ENCODE data around the gene PITPNM1. TPM values are rescaled to one million over a fixed set of nuclear protein-coding genes. Genes with fewer than 3 reads are reported as not detected.

Gene PITPNM1
- total RNA-seq, 6 experiments from 2014 or later, result 8.6 to 21.3 (median 15.0) TPM

GRCh38 chr11:67495234-67496005 is 9.7 kb downstream of the PITPNM1 start:
- WGBS (ENCODE audit: insufficient coverage, low coverage, low lambda C conversion rate, missing lambda C conversion rate), result 89% methylated on average over 5 of the region's 16 CpGs
- H3K4me3 ChIP-seq, result no peak overlapping the region
- no peak for DNase-seq
- H3K36me3 ChIP-seq, result peaks cover 0 to 9% (median 3%) of the 10 kb centered on the region in 4 donors
- no peaks in the 10 kb centered on the region for H3K27me3 ChIP-seq
- intact Hi-C loops (cut with DNase I), result no loop called here
- ATAC-seq, result no peak
- no peak overlapping the region for H3K27ac ChIP-seq
- H3K4me1 ChIP-seq, result no peaks in the 10 kb centered on the region
- no peak for TF ChIP-seq POLR2A (IDR thresholded peaks at IDR 0.05)
- TF ChIP-seq CTCF (IDR thresholded peaks at IDR 0.05), result no peak
- H3K9me3 ChIP-seq, result no peaks in the 10 kb centered on the region

- intact Hi-C loops (cut with DNase I), result no loop called here
- 95% methylated on average over 23 of the region's 59 CpGs for WGBS (ENCODE audit: insufficient coverage, low coverage, low lambda C conversion rate, missing lambda C conversion rate)
- TF ChIP-seq CTCF (IDR thresholded peaks at IDR 0.05) (no peak), POLR2A (IDR thresholded peaks at IDR 0.05) (no peak)
- DNase-seq, result no peak
- H3K9me3 ChIP-seq, result no peaks in the 10 kb centered on the region
- no peak for ATAC-seq
- H3K4me1 ChIP-seq, result no peaks in the 10 kb centered on the region
- no peak overlapping the region for H3K27ac ChIP-seq
- no peaks in the 10 kb centered on the region for H3K27me3 ChIP-seq
- H3K4me3 ChIP-seq, result no peak overlapping the region
- peaks cover 0 to 9% (median 3%) of the 10 kb centered on the region in 4 donors for H3K36me3 ChIP-seq
Measured at GRCh38 chr11:67494371-67495233, 10.6 kb downstream of the PITPNM1 start.

GRCh38 chr11:67493548-67494370 is 11.4 kb downstream of the PITPNM1 start:
- DNase-seq (no peak), ATAC-seq (no peak)
- Histone ChIP-seq H3K27me3 (no peaks in the 10 kb centered on the region), H3K4me1 (no peaks in the 10 kb centered on the region), H3K4me3 (no peak overlapping the region), H3K27ac (no peak overlapping the region), H3K9me3 (no peaks in the 10 kb centered on the region), H3K36me3 (peaks cover 0 to 9% (median 3%) of the 10 kb centered on the region in 4 donors)
- intact Hi-C loops (cut with DNase I), result no loop called here
- 97% methylated on average over 5 of the region's 65 CpGs for WGBS (ENCODE audit: insufficient coverage, low coverage, low lambda C conversion rate, missing lambda C conversion rate)
- no peak for TF ChIP-seq CTCF (IDR thresholded peaks at IDR 0.05)
- no peak for TF ChIP-seq POLR2A (IDR thresholded peaks at IDR 0.05)

- peaks cover 0 to 11% (median 3%) of the 10 kb centered on the region in 4 donors for H3K36me3 ChIP-seq
Measured at GRCh38 chr11:67492801-67493547, 12.2 kb downstream of the PITPNM1 start.

More at GRCh38 chr11:67492801-67493547, 12.2 kb downstream of the PITPNM1 start:
- no peaks in the 10 kb centered on the region for H3K4me1 ChIP-seq
- no peaks in the 10 kb centered on the region for H3K9me3 ChIP-seq
- intact Hi-C loops (cut with DNase I), result no loop called here
- 84% methylated on average over 11 of the region's 46 CpGs for WGBS (ENCODE audit: insufficient coverage, low coverage, low lambda C conversion rate, missing lambda C conversion rate)
- no peak overlapping the region for H3K4me3 ChIP-seq
- TF ChIP-seq CTCF (IDR thresholded peaks at IDR 0.05) (no peak), POLR2A (IDR thresholded peaks at IDR 0.05) (no peak)
- no peak overlapping the region for H3K27ac ChIP-seq
- H3K27me3 ChIP-seq, result no peaks in the 10 kb centered on the region
- ATAC-seq (peak in 1 of 4 donors; percentile 4), DNase-seq (no peak)
